ENCODE data around the gene PRKAG2. TPM values are rescaled to one million over a fixed set of nuclear protein-coding genes. Genes with fewer than 3 reads are reported as not detected.
"Not testable (repeated sequence)": the region's sequence is repeated elsewhere in the genome, so short reads cannot be mapped to it uniquely, and the experiment has no call there.

Gene PRKAG2
- total RNA-seq, 1 donor = 42.7 TPM

DNA sequence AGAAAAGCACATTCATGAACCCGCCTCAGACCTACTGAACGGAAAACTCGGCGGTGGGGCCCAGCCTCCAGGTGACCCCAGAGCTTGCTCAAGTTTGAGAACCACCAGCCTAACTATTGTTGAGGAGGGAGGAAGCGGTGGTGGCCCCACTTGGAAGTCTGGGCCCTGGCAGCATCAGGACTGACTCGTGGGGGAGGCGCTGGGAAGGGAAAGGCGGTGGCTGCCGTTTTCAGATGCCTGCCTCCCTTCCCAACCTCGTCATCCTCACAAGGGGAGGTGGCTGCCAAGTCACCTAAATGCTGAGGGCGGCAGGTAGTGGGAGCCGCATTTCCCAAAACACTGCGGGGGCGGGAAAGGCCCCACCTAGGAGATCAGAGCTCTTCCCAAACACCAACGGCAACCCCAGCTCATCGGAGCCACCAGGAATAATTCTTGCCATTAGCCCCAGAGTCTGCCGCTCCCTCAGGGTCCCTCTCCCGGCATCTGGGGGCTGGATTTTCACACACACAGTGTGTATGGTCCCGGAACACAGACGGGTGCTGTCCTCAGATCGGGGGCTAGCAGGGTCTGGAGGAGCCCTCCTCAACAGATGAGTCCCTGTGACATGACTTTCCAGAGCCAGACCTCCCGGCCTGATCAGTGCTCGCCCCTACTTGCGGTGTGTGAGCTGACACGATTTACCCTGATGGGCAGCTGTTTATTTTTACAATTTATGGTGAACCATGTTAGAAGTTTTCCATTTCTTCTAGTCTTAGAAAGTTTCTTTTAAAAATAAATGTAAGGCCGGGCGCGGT is 31.3 kb downstream of the PRKAG2 start:
- Histone ChIP-seq H3K27me3 (ENCODE audit: insufficient read depth, low read length) (no peaks in the 10 kb centered on the region), H3K4me1 (ENCODE audit: insufficient read depth, low read length) (peaks cover 57% of the 10 kb centered on the region), H3K4me3 (ENCODE audit: low read length) (no peak overlapping the region), H3K9me3 (ENCODE audit: low read depth, low read length) (no peaks in the 10 kb centered on the region)

DNA sequence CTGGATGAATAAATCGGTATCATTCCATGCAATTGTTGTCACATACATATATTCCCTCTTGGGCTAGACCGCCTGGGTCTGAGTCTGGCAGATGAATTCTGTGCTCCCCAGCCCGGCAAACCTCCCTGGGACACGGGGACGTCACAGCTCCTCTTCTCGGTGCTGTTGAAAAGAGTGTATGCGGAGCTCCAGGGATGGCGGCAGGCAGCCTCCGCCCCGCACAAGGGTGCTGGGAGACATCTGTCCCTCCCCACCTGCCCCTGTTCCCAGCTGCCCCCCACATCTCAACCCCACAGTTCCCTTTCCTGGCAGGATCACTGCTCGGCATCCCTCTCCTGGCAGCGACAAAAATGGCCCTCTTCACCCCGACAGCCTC is 32.1 kb downstream of the PRKAG2 start:
- Histone ChIP-seq H3K27me3 (ENCODE audit: insufficient read depth, low read length) (no peaks in the 10 kb centered on the region), H3K4me3 (ENCODE audit: low read length) (no peak overlapping the region), H3K4me1 (ENCODE audit: insufficient read depth, low read length) (peaks cover 57% of the 10 kb centered on the region), H3K9me3 (ENCODE audit: low read depth, low read length) (no peaks in the 10 kb centered on the region)

DNA sequence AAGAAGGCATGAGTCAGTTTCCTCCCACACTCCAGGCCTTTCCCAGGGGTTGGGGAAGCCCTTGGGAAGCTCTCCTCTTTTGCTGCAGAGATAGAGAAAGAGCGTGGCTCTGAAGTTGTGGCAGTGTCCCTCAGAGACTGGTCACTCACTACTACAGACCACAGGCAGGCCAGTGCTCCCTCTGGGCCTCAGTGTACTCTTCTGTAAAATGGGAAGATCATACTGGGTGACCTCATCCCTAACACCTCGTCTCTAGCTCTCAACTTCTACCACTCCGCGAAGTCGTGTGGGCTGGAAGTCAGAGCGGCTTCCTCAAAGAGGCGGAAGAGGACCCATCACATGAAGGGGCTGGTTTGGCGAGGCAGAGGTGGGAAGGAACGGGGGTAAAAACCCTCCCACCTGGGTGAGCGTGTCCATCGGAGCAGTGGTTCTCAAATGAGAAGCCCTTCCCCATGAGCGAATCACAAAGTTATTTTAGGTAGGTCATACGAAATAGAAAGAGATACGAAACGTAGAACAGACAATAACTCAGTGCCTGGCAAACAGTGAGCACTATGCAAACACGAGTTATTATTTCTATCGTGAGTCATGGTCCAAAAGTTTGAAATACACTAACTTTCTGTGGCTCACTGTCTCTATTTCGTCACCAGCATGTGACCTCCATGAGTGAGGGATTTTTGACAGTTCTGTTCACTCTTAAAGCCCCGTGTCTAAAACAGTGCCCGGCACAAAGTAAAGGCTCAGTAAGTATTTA is 32.7 kb downstream of the PRKAG2 start:
- H3K4me1 ChIP-seq (ENCODE audit: insufficient read depth, low read length) = peaks cover 57% of the 10 kb centered on the region
- H3K27me3 ChIP-seq (ENCODE audit: insufficient read depth, low read length) = no peaks in the 10 kb centered on the region
- no peaks in the 10 kb centered on the region for H3K9me3 ChIP-seq (ENCODE audit: low read depth, low read length)
- no peak overlapping the region for H3K4me3 ChIP-seq (ENCODE audit: low read length)

DNA sequence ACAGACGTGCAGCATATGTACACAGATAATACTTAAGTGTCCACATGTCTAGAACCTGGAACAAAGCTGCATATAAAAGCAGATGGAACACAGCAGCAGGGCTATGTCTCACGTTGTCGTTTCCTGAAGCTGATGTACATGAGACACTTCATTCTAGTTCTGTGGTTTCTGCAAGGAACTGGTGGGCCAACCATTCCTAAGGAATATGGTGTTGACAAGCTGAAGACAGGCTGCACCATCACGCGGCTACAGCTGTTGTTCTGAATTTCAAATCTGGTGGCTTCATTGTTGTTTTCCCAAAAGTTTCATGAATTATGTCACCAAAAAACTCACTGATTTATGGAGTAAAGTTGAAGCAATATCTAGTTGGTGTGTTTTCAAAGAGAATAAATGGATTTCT is 33.7 kb downstream of the PRKAG2 start:
- no peaks in the 10 kb centered on the region for H3K27me3 ChIP-seq (ENCODE audit: insufficient read depth, low read length)
- H3K4me3 ChIP-seq (ENCODE audit: low read length) = no peak overlapping the region
- peaks cover 57% of the 10 kb centered on the region for H3K4me1 ChIP-seq (ENCODE audit: insufficient read depth, low read length)
- H3K9me3 ChIP-seq (ENCODE audit: low read depth, low read length) = no peaks in the 10 kb centered on the region

DNA sequence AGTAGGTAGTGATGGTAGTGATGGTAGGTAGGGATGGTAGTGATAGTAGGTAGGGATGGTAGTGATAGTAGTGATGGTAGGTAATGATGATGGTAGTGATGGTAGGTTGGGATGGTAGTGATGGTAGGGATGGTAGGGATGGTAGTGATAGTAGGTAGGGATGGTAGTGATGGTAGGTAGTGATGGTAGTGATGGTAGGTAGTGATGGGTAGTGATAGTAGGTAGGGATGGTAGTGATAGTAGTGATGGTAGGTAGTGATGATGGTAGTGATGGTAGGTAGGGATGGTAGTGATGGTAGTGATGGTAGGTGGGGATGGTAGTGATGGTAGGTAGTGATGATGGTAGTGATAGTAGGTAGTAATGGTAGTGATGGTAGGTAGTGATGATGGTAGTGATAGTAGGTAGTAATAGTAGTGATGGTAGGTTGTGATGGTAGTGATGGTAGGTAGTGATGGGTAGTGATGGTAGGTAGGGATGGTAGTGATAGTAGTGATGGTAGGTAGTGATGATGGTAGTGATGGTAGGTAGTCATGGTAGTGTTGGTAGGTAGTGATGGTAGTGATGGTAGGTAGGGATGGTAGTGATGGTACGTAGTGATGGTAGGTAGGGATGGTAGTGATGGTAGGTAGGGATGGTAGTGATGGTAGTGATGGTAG is 35.4 kb downstream of the PRKAG2 start:
- not testable (repeated sequence) for H3K27me3 ChIP-seq (ENCODE audit: insufficient read depth, low read length); H3K4me3 ChIP-seq (ENCODE audit: low read length); H3K9me3 ChIP-seq (ENCODE audit: low read depth, low read length)
- H3K4me1 ChIP-seq (ENCODE audit: insufficient read depth, low read length) = peaks cover 58% of the 10 kb centered on the region

DNA sequence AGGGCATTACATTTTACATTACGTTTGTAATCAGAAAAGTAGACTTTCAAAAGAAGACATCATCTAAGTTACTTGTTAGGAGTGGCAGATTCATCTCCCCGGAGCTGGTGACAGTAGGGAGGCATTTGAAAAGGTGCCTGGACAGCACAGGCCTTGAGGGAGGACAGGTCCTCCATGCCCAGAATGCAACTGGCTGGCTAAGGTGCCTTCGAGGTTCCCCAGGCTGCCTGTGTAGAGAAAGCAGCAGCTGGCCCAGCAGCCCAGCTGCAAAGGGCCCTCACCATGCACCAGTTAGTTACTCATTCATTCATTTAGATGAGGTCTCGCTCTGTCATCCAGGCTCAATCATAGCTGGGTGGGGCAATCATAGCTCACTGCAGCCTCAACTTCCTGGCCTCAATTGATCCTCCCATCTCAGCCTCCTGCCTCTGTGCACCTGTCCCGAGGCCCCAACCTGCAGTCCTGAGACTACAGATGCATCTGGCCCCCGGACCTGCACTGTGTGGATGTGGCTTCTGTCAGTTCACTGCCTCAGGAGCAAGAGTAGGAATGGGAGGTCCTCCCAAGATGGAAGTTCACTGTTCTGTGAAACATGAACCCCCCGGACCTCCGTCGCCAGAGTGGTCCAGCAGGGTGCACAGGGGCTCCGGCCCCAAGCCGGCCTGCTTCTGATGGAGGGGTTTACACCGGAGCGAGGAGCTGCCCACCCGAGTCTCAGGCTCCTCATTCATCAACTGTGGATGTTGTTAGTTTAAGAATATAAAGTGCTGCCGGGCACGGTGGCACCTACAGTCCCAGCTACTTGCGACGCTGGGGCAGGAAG is 36.6 kb downstream of the PRKAG2 start:
- no peaks in the 10 kb centered on the region for H3K27me3 ChIP-seq (ENCODE audit: insufficient read depth, low read length)
- no peak overlapping the region for H3K4me3 ChIP-seq (ENCODE audit: low read length)
- H3K4me1 ChIP-seq (ENCODE audit: insufficient read depth, low read length) = peaks cover 58% of the 10 kb centered on the region
- no peaks in the 10 kb centered on the region for H3K9me3 ChIP-seq (ENCODE audit: low read depth, low read length)

DNA sequence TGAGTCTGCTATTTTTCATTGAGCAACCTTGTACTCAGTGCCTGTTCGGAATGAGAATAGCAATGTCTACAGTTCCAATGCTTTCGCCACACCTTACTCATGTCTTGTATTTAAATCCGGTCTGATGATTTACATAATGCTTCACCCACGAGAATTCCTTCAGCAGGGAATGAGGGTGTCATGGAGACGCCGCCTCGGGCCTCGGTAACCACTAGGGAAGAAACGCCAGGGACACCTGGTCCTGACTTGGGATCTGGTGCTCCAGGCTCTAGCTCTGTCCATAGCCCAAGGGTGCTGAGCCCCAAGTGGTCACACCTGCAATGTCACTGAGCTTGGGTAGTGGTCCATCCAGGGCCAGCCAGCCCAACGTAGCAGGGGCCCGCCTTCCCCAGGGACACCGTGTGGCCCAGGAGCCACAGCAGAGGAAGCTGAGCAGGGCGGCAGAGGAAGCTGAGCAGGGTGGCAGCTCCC is 37.4 kb downstream of the PRKAG2 start:
- H3K4me3 ChIP-seq (ENCODE audit: low read length) = no peak overlapping the region
- no peaks in the 10 kb centered on the region for H3K27me3 ChIP-seq (ENCODE audit: insufficient read depth, low read length)
- H3K9me3 ChIP-seq (ENCODE audit: low read depth, low read length) = no peaks in the 10 kb centered on the region
- H3K4me1 ChIP-seq (ENCODE audit: insufficient read depth, low read length) = peaks cover 52% of the 10 kb centered on the region

DNA sequence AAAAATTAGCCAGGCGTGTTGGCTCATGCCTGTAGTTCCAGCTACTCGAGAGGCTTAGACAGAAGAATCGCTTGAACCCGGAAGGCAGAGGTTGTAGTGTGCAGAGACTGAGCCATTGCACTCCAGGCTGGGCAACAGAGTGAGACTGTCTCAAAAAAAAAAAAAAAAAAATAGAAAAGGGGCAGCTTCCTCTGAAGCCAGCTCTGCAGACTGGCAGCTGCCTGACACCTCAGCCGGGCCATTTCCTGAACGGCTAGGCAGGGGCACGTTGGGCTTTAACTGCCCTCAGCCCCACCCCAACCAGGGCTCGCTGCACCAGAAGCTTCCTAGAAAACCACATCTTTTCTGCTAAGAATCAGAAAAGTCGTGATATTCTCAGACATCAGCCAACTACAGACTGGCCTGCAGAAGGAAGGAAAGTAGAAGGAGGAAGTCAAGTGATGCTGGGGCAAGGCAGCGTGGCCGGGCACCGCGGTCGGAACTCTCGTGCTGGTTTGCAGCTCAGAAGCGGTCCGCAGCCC is 38.0 kb downstream of the PRKAG2 start:
- no peak overlapping the region for H3K4me3 ChIP-seq (ENCODE audit: low read length)
- H3K27me3 ChIP-seq (ENCODE audit: insufficient read depth, low read length) = no peaks in the 10 kb centered on the region
- peaks cover 46% of the 10 kb centered on the region for H3K4me1 ChIP-seq (ENCODE audit: insufficient read depth, low read length)
- H3K9me3 ChIP-seq (ENCODE audit: low read depth, low read length) = no peaks in the 10 kb centered on the region

DNA sequence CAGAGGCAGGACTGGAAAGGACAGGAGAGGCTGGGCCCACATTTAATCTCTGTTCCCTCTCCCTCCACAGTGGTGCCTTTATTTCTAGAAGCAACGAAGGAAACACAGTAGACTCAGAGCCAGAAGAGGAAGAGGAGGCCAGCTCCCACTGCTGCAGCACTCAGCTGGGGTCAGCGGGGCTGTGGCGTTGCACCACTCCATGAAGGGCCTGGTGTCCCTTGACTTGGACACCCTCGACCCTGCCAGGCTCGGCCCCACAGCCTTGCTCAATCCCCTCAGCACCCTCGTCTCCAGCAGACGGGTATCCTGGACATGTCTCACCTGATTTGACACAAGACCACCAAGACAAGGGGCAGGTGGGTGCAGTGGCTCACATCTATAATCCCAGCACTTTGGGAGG is 38.8 kb downstream of the PRKAG2 start:
- H3K4me3 ChIP-seq (ENCODE audit: low read length) = no peak overlapping the region
- no peaks in the 10 kb centered on the region for H3K27me3 ChIP-seq (ENCODE audit: insufficient read depth, low read length)
- H3K9me3 ChIP-seq (ENCODE audit: low read depth, low read length) = no peaks in the 10 kb centered on the region
- peaks cover 42% of the 10 kb centered on the region for H3K4me1 ChIP-seq (ENCODE audit: insufficient read depth, low read length)

DNA sequence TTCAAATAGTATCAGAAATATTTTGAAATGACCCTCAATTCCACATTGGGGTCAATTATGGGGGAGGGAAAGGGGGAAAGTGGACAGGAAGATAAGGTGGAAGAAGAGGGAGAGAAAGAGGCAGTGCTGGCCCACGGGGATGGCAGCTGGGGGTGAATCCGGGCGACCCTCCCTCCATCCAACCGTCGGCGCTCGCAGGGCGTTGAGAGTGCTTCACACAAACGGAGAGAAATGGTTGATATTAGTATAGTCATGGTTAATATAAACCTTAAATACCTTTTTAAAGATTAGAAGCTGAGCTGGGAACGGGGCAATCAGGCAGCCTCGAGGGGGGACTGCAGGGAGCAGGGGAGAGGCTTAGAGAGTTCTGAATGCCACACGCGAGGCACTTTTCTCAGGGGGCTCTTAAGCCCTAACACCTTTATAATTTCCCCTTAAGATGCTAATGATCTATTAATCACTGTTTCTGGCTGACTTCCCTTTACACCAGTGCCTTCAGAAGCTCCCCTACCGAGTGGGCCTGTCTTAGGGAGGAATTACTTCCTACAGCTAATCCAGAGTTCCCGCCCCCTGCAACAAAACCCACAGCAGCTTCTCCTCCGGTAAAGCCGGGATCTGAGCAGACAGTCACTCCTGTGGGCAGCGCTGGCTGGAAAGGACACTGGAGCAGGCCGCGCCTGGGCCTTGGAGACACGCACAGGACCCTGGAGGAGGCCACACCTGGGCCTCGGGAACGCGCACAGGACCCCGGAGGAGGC is 39.5 kb downstream of the PRKAG2 start:
- no peaks in the 10 kb centered on the region for H3K27me3 ChIP-seq (ENCODE audit: insufficient read depth, low read length)
- H3K4me3 ChIP-seq (ENCODE audit: low read length) = no peak overlapping the region
- no peaks in the 10 kb centered on the region for H3K9me3 ChIP-seq (ENCODE audit: low read depth, low read length)
- H3K4me1 ChIP-seq (ENCODE audit: insufficient read depth, low read length) = peaks cover 42% of the 10 kb centered on the region

DNA sequence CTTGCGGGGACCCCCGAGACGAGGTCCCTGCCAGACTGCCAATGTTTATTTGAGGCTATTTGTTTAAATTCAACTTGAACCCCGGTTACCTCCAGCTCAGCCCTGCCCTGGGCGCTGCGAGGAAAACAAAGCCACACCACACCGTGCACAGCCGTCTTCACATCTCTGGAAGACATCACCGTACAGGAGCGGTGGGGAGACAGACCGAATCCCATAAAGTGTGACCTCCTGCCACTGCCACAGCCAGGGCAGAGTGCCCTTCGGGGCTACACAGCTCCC is 40.0 kb downstream of the PRKAG2 start:
- Histone ChIP-seq H3K4me3 (ENCODE audit: low read length) (no peak overlapping the region), H3K27me3 (ENCODE audit: insufficient read depth, low read length) (no peaks in the 10 kb centered on the region), H3K9me3 (ENCODE audit: low read depth, low read length) (no peaks in the 10 kb centered on the region), H3K4me1 (ENCODE audit: insufficient read depth, low read length) (peaks cover 42% of the 10 kb centered on the region)

DNA sequence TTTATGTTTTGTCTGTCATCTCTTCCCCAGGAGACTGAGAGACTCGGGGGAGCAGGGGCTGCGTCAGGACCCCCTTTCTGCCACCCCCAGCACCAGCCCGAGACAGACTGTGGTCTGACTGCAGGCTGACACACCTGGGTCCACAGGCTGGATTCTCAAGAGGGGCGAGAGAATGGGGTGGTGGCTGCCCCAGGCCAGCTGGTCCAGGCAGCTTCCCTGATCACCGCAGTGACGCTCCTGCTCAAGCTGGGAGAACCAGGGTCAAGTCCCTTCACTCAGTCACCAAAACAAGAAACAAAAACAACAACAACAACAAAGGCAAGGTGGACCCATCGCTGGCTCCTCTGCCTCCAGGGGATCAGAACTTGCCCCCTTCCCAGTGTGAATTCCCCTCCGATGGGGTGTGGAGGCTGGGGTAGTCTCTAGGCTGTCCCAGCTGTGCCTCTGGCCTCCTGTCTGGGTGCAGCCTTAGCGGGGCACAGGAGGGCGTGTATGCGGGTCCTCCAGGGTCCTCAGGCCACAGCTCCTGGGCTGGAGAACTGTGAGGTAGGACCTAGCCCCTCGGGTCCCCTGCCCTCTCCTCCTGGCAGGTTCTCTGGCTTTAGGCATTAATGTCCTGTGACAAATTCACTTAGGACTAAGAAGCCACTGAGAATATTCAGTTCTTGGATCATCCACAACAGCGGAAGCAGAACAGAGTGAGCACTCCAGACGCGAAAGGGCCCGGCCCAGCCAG is 40.6 kb downstream of the PRKAG2 start:
- H3K27me3 ChIP-seq (ENCODE audit: insufficient read depth, low read length) = no peaks in the 10 kb centered on the region
- H3K4me3 ChIP-seq (ENCODE audit: low read length) = no peak overlapping the region
- peaks cover 42% of the 10 kb centered on the region for H3K4me1 ChIP-seq (ENCODE audit: insufficient read depth, low read length)
- H3K9me3 ChIP-seq (ENCODE audit: low read depth, low read length) = no peaks in the 10 kb centered on the region

DNA sequence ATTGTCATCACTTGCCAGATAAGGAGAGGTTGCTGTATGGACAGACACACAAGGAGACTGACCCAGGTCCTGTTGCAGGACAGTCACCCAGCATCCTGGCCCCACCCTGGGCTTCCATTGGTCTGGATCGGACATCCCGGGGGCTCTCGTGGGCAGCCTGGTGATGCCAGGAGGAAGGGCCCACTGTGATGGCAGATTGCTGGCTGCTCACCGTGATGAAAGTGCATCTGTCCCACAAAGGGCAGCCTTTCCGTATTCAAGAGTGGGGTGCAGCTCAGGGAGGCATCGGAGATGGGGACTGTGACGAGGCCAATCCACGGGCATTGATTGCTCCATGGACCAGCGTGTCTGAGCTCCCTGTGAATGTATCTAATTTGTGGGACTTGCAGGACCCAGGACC is 41.3 kb downstream of the PRKAG2 start:
- no peak overlapping the region for H3K4me3 ChIP-seq (ENCODE audit: low read length)
- H3K27me3 ChIP-seq (ENCODE audit: insufficient read depth, low read length) = no peaks in the 10 kb centered on the region
- peaks cover 40% of the 10 kb centered on the region for H3K4me1 ChIP-seq (ENCODE audit: insufficient read depth, low read length)
- H3K9me3 ChIP-seq (ENCODE audit: low read depth, low read length) = no peaks in the 10 kb centered on the region

All from mononuclear cell (primary cell).